ENCODE data around the gene NRXN3.

Gene NRXN3

DNA sequence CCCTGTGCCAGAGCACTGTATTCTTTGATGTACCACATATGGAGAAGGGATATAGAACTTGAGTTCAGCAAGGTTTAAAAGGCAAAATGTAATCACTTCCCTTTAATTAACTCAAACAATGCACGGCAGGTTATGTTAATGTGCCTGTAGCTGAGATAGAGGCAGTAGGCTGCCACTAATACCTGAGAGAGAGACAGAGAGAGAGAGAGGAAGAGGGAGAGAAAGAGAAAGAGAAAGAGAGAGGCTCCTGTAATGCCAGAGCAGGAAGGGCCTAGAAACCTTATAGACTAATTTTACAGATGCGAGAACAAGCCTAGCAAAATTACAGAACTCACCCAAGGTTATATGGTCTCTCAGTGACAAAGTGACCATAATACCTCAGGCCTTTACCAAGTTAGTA is 679.8 kb downstream of the NRXN3 start:
- no peak overlapping the region for H3K4me3 ChIP-seq (ENCODE audit: low read depth in 1 of 5, low read length in 5 of 5)
- no peaks in the 10 kb centered on the region for H3K36me3 ChIP-seq (ENCODE audit: control insufficient read depth in 5 of 5, insufficient read depth in 5 of 5, low read length in 5 of 5)
- H3K4me1 ChIP-seq (ENCODE audit: control insufficient read depth in 5 of 5, insufficient read depth in 5 of 5, low read length in 5 of 5) = no peaks in the 10 kb centered on the region
- no peak overlapping the region for H3K27ac ChIP-seq (ENCODE audit: low read depth, low read length)
- H3K27me3 ChIP-seq (ENCODE audit: control insufficient read depth in 5 of 5, insufficient read depth in 4 of 5, low read length in 5 of 5) = peaks cover 0 to 5% (median 0%) of the 10 kb centered on the region in 5 donors
- no peak overlapping the region for H3K9ac ChIP-seq (ENCODE audit: low read length in 5 of 5)
- H3K9me3 ChIP-seq (ENCODE audit: control insufficient read depth in 5 of 5, low read length in 5 of 5) = no peaks in the 10 kb centered on the region

GRCh38 chr14:78851189-78851588 is 681.0 kb downstream of the NRXN3 start:
- Histone ChIP-seq H3K9me3 (ENCODE audit: control insufficient read depth in 5 of 5, low read length in 5 of 5) (no peaks in the 10 kb centered on the region), H3K9ac (ENCODE audit: low read length in 5 of 5) (no peak overlapping the region), H3K27ac (ENCODE audit: low read depth, low read length) (no peak overlapping the region), H3K4me3 (ENCODE audit: low read depth in 1 of 5, low read length in 5 of 5) (no peak overlapping the region), H3K27me3 (ENCODE audit: control insufficient read depth in 5 of 5, insufficient read depth in 4 of 5, low read length in 5 of 5) (peaks cover 0 to 5% (median 0%) of the 10 kb centered on the region in 5 donors), H3K36me3 (ENCODE audit: control insufficient read depth in 5 of 5, insufficient read depth in 5 of 5, low read length in 5 of 5) (no peaks in the 10 kb centered on the region), H3K4me1 (ENCODE audit: control insufficient read depth in 5 of 5, insufficient read depth in 5 of 5, low read length in 5 of 5) (no peaks in the 10 kb centered on the region)

DNA sequence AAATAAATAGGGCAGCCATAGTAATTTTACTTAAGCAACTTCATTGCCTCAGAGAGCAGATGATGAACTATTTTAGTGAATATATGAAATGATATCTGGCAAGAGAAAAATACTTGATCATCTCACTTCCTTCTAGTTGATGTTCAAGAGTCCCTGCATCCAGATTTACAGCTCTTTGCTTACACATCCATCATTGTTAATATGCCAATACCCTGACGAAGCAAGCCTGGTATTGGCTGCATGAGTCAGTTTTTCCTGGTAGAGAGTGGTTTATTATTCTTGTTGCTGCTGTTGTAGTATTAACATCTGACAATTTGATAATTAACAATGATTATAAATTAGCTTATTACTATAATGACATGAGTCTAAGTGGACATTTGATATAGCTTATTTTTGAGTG is 681.9 kb downstream of the NRXN3 start:
- Histone ChIP-seq H3K9me3 (ENCODE audit: control insufficient read depth in 5 of 5, low read length in 5 of 5) (no peaks in the 10 kb centered on the region), H3K4me1 (ENCODE audit: control insufficient read depth in 5 of 5, insufficient read depth in 5 of 5, low read length in 5 of 5) (no peaks in the 10 kb centered on the region), H3K27ac (ENCODE audit: low read depth, low read length) (no peak overlapping the region), H3K4me3 (ENCODE audit: low read depth in 1 of 5, low read length in 5 of 5) (no peak overlapping the region), H3K36me3 (ENCODE audit: control insufficient read depth in 5 of 5, insufficient read depth in 5 of 5, low read length in 5 of 5) (no peaks in the 10 kb centered on the region), H3K27me3 (ENCODE audit: control insufficient read depth in 5 of 5, insufficient read depth in 4 of 5, low read length in 5 of 5) (peaks cover 0 to 5% (median 0%) of the 10 kb centered on the region in 5 donors), H3K9ac (ENCODE audit: low read length in 5 of 5) (no peak overlapping the region)

GRCh38 chr14:78857974-78858373 is 687.8 kb downstream of the NRXN3 start:
- Histone ChIP-seq H3K27me3 (ENCODE audit: control insufficient read depth in 5 of 5, insufficient read depth in 4 of 5, low read length in 5 of 5) (no peaks in the 10 kb centered on the region), H3K4me3 (ENCODE audit: low read depth in 1 of 5, low read length in 5 of 5) (no peak overlapping the region), H3K27ac (ENCODE audit: low read depth, low read length) (no peak overlapping the region), H3K4me1 (ENCODE audit: control insufficient read depth in 5 of 5, insufficient read depth in 5 of 5, low read length in 5 of 5) (no peaks in the 10 kb centered on the region), H3K36me3 (ENCODE audit: control insufficient read depth in 5 of 5, insufficient read depth in 5 of 5, low read length in 5 of 5) (no peaks in the 10 kb centered on the region), H3K9me3 (ENCODE audit: control insufficient read depth in 5 of 5, low read length in 5 of 5) (no peaks in the 10 kb centered on the region), H3K9ac (ENCODE audit: low read length in 5 of 5) (no peak overlapping the region)

DNA sequence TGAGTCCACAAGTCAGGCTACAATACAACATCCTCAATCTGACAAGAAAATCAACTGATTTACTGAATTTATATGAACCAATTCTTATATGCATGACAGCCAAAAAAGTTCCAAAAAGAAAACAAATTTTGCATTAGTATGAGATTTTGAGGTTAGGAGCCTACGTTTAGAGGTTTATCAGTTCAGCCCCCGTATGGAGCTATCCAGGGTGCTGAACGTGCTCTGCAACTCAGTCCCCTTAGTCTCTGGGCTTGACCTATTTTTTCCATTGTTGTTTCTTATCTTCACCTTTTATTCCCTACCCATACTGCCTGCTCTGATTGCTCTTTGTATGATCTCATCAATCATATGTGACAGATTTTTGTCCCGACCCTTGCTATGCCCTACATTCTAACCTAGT is 693.0 kb downstream of the NRXN3 start:
- no peaks in the 10 kb centered on the region for H3K4me1 ChIP-seq (ENCODE audit: control insufficient read depth in 5 of 5, insufficient read depth in 5 of 5, low read length in 5 of 5)
- H3K9me3 ChIP-seq (ENCODE audit: control insufficient read depth in 5 of 5, low read length in 5 of 5) = peaks cover 0 to 3% (median 0%) of the 10 kb centered on the region in 5 donors
- no peak overlapping the region for H3K27ac ChIP-seq (ENCODE audit: low read depth, low read length)
- no peaks in the 10 kb centered on the region for H3K27me3 ChIP-seq (ENCODE audit: control insufficient read depth in 5 of 5, insufficient read depth in 4 of 5, low read length in 5 of 5)
- H3K9ac ChIP-seq (ENCODE audit: low read length in 5 of 5) = no peak overlapping the region
- H3K36me3 ChIP-seq (ENCODE audit: control insufficient read depth in 5 of 5, insufficient read depth in 5 of 5, low read length in 5 of 5) = no peaks in the 10 kb centered on the region
- no peak overlapping the region for H3K4me3 ChIP-seq (ENCODE audit: low read depth in 1 of 5, low read length in 5 of 5)

- H3K36me3 ChIP-seq (ENCODE audit: control insufficient read depth in 5 of 5, insufficient read depth in 5 of 5, low read length in 5 of 5) = no peaks in the 10 kb centered on the region
- H3K9ac ChIP-seq (ENCODE audit: low read length in 5 of 5) = no peak overlapping the region
- no peaks in the 10 kb centered on the region for H3K4me1 ChIP-seq (ENCODE audit: control insufficient read depth in 5 of 5, insufficient read depth in 5 of 5, low read length in 5 of 5)
- no peak overlapping the region for H3K4me3 ChIP-seq (ENCODE audit: low read depth in 1 of 5, low read length in 5 of 5)
- H3K9me3 ChIP-seq (ENCODE audit: control insufficient read depth in 5 of 5, low read length in 5 of 5) = no peaks in the 10 kb centered on the region
- no peak overlapping the region for H3K27ac ChIP-seq (ENCODE audit: low read depth, low read length)
- no peaks in the 10 kb centered on the region for H3K27me3 ChIP-seq (ENCODE audit: control insufficient read depth in 5 of 5, insufficient read depth in 4 of 5, low read length in 5 of 5)
These were observed 702.7 kb downstream of the NRXN3 start for GRCh38 chr14:78872837-78873236.

DNA sequence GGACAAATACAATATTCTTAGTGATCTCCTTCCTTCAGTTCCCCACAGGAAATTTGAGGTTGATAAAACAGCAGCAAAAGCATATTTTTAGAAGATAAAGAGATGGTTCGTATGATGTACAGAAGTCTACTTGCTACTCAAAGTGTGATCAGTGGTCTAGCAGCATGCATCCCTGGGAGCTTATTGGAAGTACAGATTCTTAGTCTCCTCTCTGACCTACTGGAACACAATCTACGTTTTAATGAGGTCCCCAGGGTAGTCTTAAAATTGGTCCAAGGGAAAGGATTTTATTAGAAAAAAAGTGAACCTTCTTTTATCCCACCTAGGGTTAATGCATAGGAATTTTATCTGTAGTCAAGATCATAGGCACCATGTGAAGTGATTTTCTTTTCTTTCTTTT is 703.4 kb downstream of the NRXN3 start:
- Histone ChIP-seq H3K9ac (ENCODE audit: low read length in 5 of 5) (no peak overlapping the region), H3K36me3 (ENCODE audit: control insufficient read depth in 5 of 5, insufficient read depth in 5 of 5, low read length in 5 of 5) (no peaks in the 10 kb centered on the region), H3K27ac (ENCODE audit: low read depth, low read length) (no peak overlapping the region), H3K4me3 (ENCODE audit: low read depth in 1 of 5, low read length in 5 of 5) (no peak overlapping the region), H3K27me3 (ENCODE audit: control insufficient read depth in 5 of 5, insufficient read depth in 4 of 5, low read length in 5 of 5) (no peaks in the 10 kb centered on the region), H3K9me3 (ENCODE audit: control insufficient read depth in 5 of 5, low read length in 5 of 5) (no peaks in the 10 kb centered on the region), H3K4me1 (ENCODE audit: control insufficient read depth in 5 of 5, insufficient read depth in 5 of 5, low read length in 5 of 5) (no peaks in the 10 kb centered on the region)

GRCh38 chr14:78875049-78875448 is 704.9 kb downstream of the NRXN3 start:
- H3K36me3 ChIP-seq (ENCODE audit: control insufficient read depth in 5 of 5, insufficient read depth in 5 of 5, low read length in 5 of 5) = no peaks in the 10 kb centered on the region
- no peak overlapping the region for H3K27ac ChIP-seq (ENCODE audit: low read depth, low read length)
- H3K4me3 ChIP-seq (ENCODE audit: low read depth in 1 of 5, low read length in 5 of 5) = no peak overlapping the region
- H3K9ac ChIP-seq (ENCODE audit: low read length in 5 of 5) = no peak overlapping the region
- no peaks in the 10 kb centered on the region for H3K27me3 ChIP-seq (ENCODE audit: control insufficient read depth in 5 of 5, insufficient read depth in 4 of 5, low read length in 5 of 5)
- H3K9me3 ChIP-seq (ENCODE audit: control insufficient read depth in 5 of 5, low read length in 5 of 5) = no peaks in the 10 kb centered on the region
- no peaks in the 10 kb centered on the region for H3K4me1 ChIP-seq (ENCODE audit: control insufficient read depth in 5 of 5, insufficient read depth in 5 of 5, low read length in 5 of 5)

DNA sequence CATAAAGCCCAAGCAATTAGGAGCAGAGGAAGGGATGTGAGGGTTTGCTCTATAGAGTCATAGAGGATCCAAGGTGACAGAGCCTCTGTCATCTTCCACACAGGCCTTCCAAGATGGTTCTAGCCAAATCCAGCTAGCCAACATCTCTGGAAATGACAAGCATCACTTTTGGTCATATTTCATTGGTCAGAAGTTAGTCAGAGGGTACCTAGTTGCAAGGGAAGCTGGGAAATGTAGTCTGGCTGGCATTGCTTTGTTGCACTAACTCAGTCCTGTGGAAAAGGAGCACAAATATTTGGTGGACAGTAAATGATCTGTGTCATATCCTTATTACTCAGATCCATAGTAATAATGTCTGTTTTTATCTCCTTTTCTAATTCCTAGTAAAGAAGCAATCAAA is 715.7 kb downstream of the NRXN3 start:
- Histone ChIP-seq H3K9ac (ENCODE audit: low read length in 5 of 5) (no peak overlapping the region), H3K36me3 (ENCODE audit: control insufficient read depth in 5 of 5, insufficient read depth in 5 of 5, low read length in 5 of 5) (no peaks in the 10 kb centered on the region), H3K4me3 (ENCODE audit: low read depth in 1 of 5, low read length in 5 of 5) (no peak overlapping the region), H3K27me3 (ENCODE audit: control insufficient read depth in 5 of 5, insufficient read depth in 4 of 5, low read length in 5 of 5) (no peaks in the 10 kb centered on the region), H3K27ac (ENCODE audit: low read depth, low read length) (no peak overlapping the region), H3K9me3 (ENCODE audit: control insufficient read depth in 5 of 5, low read length in 5 of 5) (no peaks in the 10 kb centered on the region), H3K4me1 (ENCODE audit: control insufficient read depth in 5 of 5, insufficient read depth in 5 of 5, low read length in 5 of 5) (no peaks in the 10 kb centered on the region)

DNA sequence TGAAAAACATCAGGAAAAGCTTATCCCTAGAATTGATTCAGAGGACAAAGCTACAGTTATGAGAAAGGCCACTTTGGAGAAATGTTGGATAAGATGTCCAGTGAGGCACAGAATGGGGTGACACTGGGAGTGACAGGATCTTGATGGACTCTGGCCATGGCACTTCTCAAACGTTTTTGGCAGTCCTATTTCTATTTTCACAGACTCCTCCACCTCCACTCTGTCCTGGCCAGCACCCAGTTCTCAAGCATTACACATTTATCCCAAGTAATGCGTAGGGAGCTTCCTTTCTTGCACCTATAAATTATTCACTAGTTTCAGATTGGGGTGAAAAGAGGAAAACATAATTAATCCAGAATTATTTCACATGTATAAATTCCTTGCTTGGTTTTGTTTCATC is 727.3 kb downstream of the NRXN3 start:
- Histone ChIP-seq H3K27me3 (ENCODE audit: control insufficient read depth in 5 of 5, insufficient read depth in 4 of 5, low read length in 5 of 5) (no peaks in the 10 kb centered on the region), H3K4me3 (ENCODE audit: low read depth in 1 of 5, low read length in 5 of 5) (no peak overlapping the region), H3K9me3 (ENCODE audit: control insufficient read depth in 5 of 5, low read length in 5 of 5) (no peaks in the 10 kb centered on the region), H3K27ac (ENCODE audit: low read depth, low read length) (no peak overlapping the region), H3K36me3 (ENCODE audit: control insufficient read depth in 5 of 5, insufficient read depth in 5 of 5, low read length in 5 of 5) (no peaks in the 10 kb centered on the region), H3K4me1 (ENCODE audit: control insufficient read depth in 5 of 5, insufficient read depth in 5 of 5, low read length in 5 of 5) (no peaks in the 10 kb centered on the region), H3K9ac (ENCODE audit: low read length in 5 of 5) (no peak overlapping the region)

- H3K9ac ChIP-seq (ENCODE audit: low read length in 5 of 5) = no peak overlapping the region
- H3K9me3 ChIP-seq (ENCODE audit: control insufficient read depth in 5 of 5, low read length in 5 of 5) = no peaks in the 10 kb centered on the region
- H3K36me3 ChIP-seq (ENCODE audit: control insufficient read depth in 5 of 5, insufficient read depth in 5 of 5, low read length in 5 of 5) = no peaks in the 10 kb centered on the region
- no peak overlapping the region for H3K4me3 ChIP-seq (ENCODE audit: low read depth in 1 of 5, low read length in 5 of 5)
- H3K27me3 ChIP-seq (ENCODE audit: control insufficient read depth in 5 of 5, insufficient read depth in 4 of 5, low read length in 5 of 5) = no peaks in the 10 kb centered on the region
- H3K27ac ChIP-seq (ENCODE audit: low read depth, low read length) = no peak overlapping the region
- H3K4me1 ChIP-seq (ENCODE audit: control insufficient read depth in 5 of 5, insufficient read depth in 5 of 5, low read length in 5 of 5) = no peaks in the 10 kb centered on the region
These were observed 731.9 kb downstream of the NRXN3 start for GRCh38 chr14:78902010-78902623.
